ENCODE results near the gene NLGN4X. TPM values are rescaled to one million over a fixed set of nuclear protein-coding genes. Genes with fewer than 3 reads are reported as not detected.

Gene NLGN4X
- total RNA-seq, 1 experiment from 2014 or later = not detected

DNA sequence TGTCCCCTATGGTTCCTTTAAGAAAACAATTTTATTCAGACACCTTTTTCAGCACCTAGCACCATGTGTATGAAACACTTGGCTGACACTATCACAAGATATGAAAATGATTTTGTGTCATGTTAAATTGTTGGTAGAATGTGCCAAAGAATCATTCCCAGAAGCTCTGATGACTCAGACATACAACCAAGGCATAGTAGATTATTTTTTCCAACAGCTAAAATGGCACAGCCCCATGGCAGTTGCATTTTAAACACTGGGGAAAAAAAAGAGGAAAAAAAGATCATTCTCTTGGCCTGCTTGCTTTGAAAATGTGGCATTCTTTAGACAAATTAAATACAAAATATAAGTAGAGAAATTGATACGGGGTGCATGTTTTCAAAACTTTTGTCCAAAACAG, 230.2 kb downstream of the NLGN4X start:
- no TSS peak for BruUV-seq (replicated peaks)
- ChIA-PET POLR2A (no interaction called here), CTCF (no interaction called here)
- no peaks in the 10 kb centered on the region for H3K4me1 ChIP-seq (ENCODE audit: control insufficient read depth, insufficient read depth, low read length)
- H3K27ac ChIP-seq (ENCODE audit: low read length) = no peak overlapping the region
- in situ Hi-C loops (cut with HindIII; ENCODE audit: low pct_unique_long_range_greater_than_20kb, low sequenced_read_pairs) = no loop called here
- no peaks in the 10 kb centered on the region for H3K9me3 ChIP-seq (ENCODE audit: control insufficient read depth, insufficient read depth, low read depth, low read length)
- H3K36me3 ChIP-seq (ENCODE audit: control insufficient read depth, insufficient read depth, low read length) = no peaks in the 10 kb centered on the region
- intact Hi-C loops (cut with micrococcal nuclease; ENCODE audit: unreplicated experiment) = no loop called here
- H3K4me3 ChIP-seq (ENCODE audit: low read depth in 2 of 2, low read length in 2 of 2) = no peak overlapping the region
- TF ChIP-seq TCF7L2 (IDR thresholded peaks at IDR 0.05; ENCODE audit: low read depth, low read length) (no peak), REST (IDR thresholded peaks at IDR 0.05; ENCODE audit: insufficient read depth in 1 of 2, low read depth in 2 of 2, low read length in 1 of 2) (no peak), SIN3A (IDR thresholded peaks at IDR 0.05; ENCODE audit: borderline replicate concordance, insufficient read depth, low read depth, low read length) (no peak), POLR2AphosphoS5 (IDR thresholded peaks at IDR 0.05; ENCODE audit: low read depth, low read length) (no peak)
- TF ChIP-seq, protein P1, sequence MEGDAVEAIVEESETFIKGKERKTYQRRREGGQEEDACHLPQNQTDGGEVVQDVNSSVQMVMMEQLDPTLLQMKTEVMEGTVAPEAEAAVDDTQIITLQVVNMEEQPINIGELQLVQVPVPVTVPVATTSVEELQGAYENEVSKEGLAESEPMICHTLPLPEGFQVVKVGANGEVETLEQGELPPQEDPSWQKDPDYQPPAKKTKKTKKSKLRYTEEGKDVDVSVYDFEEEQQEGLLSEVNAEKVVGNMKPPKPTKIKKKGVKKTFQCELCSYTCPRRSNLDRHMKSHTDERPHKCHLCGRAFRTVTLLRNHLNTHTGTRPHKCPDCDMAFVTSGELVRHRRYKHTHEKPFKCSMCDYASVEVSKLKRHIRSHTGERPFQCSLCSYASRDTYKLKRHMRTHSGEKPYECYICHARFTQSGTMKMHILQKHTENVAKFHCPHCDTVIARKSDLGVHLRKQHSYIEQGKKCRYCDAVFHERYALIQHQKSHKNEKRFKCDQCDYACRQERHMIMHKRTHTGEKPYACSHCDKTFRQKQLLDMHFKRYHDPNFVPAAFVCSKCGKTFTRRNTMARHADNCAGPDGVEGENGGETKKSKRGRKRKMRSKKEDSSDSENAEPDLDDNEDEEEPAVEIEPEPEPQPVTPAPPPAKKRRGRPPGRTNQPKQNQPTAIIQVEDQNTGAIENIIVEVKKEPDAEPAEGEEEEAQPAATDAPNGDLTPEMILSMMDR (IDR thresholded peaks at IDR 0.05) = no peak
- DNase-seq (ENCODE audit: low read depth, low spot score) (no peak), ATAC-seq (no peak)
- H3K27me3 ChIP-seq (ENCODE audit: control insufficient read depth, insufficient read depth, low read length) = no peaks in the 10 kb centered on the region

GRCh38 chrX:5991393-5991792, 237.3 kb downstream of the NLGN4X start:
- Histone ChIP-seq H3K4me3 (ENCODE audit: low read depth in 2 of 2, low read length in 2 of 2) (no peak overlapping the region), H3K27me3 (ENCODE audit: control insufficient read depth, insufficient read depth, low read length) (no peaks in the 10 kb centered on the region), H3K4me1 (ENCODE audit: control insufficient read depth, insufficient read depth, low read length) (no peaks in the 10 kb centered on the region), H3K9me3 (ENCODE audit: control insufficient read depth, insufficient read depth, low read depth, low read length) (no peaks in the 10 kb centered on the region), H3K27ac (ENCODE audit: low read length) (no peak overlapping the region), H3K36me3 (ENCODE audit: control insufficient read depth, insufficient read depth, low read length) (no peaks in the 10 kb centered on the region)
- in situ Hi-C loops (cut with HindIII; ENCODE audit: low pct_unique_long_range_greater_than_20kb, low sequenced_read_pairs) = no loop called here
- POLR2A ChIA-PET = no interaction called here
- intact Hi-C loops (cut with micrococcal nuclease; ENCODE audit: unreplicated experiment) = no loop called here
- no peak for ATAC-seq
- no TSS peak for BruUV-seq (replicated peaks)
- TF ChIP-seq, protein P1 (IDR thresholded peaks at IDR 0.05) = no peak
- TF ChIP-seq REST (IDR thresholded peaks at IDR 0.05; ENCODE audit: insufficient read depth in 1 of 2, low read depth in 2 of 2, low read length in 1 of 2) (no peak), SIN3A (IDR thresholded peaks at IDR 0.05; ENCODE audit: borderline replicate concordance, insufficient read depth, low read depth, low read length) (no peak), TCF7L2 (IDR thresholded peaks at IDR 0.05; ENCODE audit: low read depth, low read length) (no peak), POLR2AphosphoS5 (IDR thresholded peaks at IDR 0.05; ENCODE audit: low read depth, low read length) (no peak)
- DNase-seq (ENCODE audit: low read depth, low spot score) = no peak
- CTCF ChIA-PET = no interaction called here
